Transverse colon (tissue), 4 donors: ENCODE data around the gene LRP1B. TPM values are rescaled to one million over a fixed set of nuclear protein-coding genes. Genes with fewer than 3 reads are reported as not detected.

Experiments
- DNase-seq: peaks from one replicate; pipeline ENCODE4 v3.0.0-alpha.2; 2019
- H3K27ac ChIP-seq, 4 donors: fragments of 200-600 bp; sonication (generic); 2 replicates each; pipeline ENCODE4 v1.5.1; 2016 to 2018; ENCODE audit warnings: inconsistent platforms in 4 of 4
- H3K27me3 ChIP-seq: fragments of 200-600 bp; sonication (generic); 2 replicates; pipeline ENCODE4 v1.5.1; 2017; ENCODE audit warnings: inconsistent platforms
- H3K36me3 ChIP-seq, 4 donors: fragments of 200-600 bp; sonication (generic); 2 replicates each; pipeline ENCODE4 v1.5.1; 2017 to 2019; ENCODE audit warnings: inconsistent platforms in 4 of 4
- H3K4me1 ChIP-seq, 4 donors: fragments of 200-600 bp; sonication (generic); 2 replicates each; pipeline ENCODE4 v1.5.1; 2017 to 2020; ENCODE audit warnings: inconsistent platforms in 4 of 4
- H3K4me3 ChIP-seq, 4 donors: fragments of 200-600 bp; sonication (generic); 1 replicate in 1 of 4; 2 replicates in 3 of 4; pipeline versions ENCODE4 v1.5.1 to v1.6.1; 2017 to 2019; ENCODE audit warnings: inconsistent platforms in 4 of 4
- H3K9me3 ChIP-seq, 2 donors: fragments of 200-600 bp; sonication (generic); 2 replicates each; pipeline ENCODE4 v1.5.1; 2017 to 2019; ENCODE audit warnings: inconsistent platforms in 2 of 2
- CTCF ChIP-seq, 5 experiments: fragments of 200-600 bp in 3 of 5; fragments of 450-650 bp in 2 of 5; sonication (generic) in 3 of 5; IDR thresholded peaks; 1 replicate in 2 of 5; 2 replicates in 3 of 5; pipeline ENCODE4 v1.5.1; 2016 to 2017; ENCODE audit warnings: antibody characterized with exemption in 5 of 5, inconsistent platforms in 3 of 5, mild to moderate bottlenecking in 2 of 5, moderate library complexity in 1 of 5
- EP300 ChIP-seq: sonication (generic); formaldehyde crosslinking; IDR thresholded peaks from one replicate; pipeline ENCODE4 v1.6.1; 2017; ENCODE audit warnings: antibody characterized with exemption, low read depth
- POLR2A ChIP-seq: fragments of 450-650 bp; IDR thresholded peaks from one replicate; pipeline ENCODE4 v1.6.1; 2016; ENCODE audit warnings: antibody characterized with exemption, mild to moderate bottlenecking, moderate library complexity
- POLR2AphosphoS5 ChIP-seq, 3 donors: sonication (generic); formaldehyde crosslinking; IDR thresholded peaks; one replicate each; pipeline ENCODE4 v1.6.1; 2016; ENCODE audit warnings: antibody characterized with exemption in 3 of 3
- WGBS, 2 donors: methylation state at CpG; one replicate each; pipeline ENCODE4 v1.1.5; 2018; ENCODE audit warnings: low coverage in 1 of 2; 5-methylcytosine and 5-hydroxymethylcytosine counted together
- in situ Hi-C, 4 donors: fragments of 200-750 bp; cut with MboI; loops; one replicate each; pipeline versions ENCODE4 v1.15.0 to v1.15.1; 2017; ENCODE audit warnings: low sequenced_read_pairs in 3 of 4, low pct_ligation_motif_present in 1 of 4, low pct_unique_long_range_greater_than_20kb in 1 of 4
- intact Hi-C: fragments of 100-400 bp; cut with DNase I; formaldehyde crosslinking; loops from one replicate; pipeline ENCODE4 v1.15.1; 2023; ENCODE audit warnings: low total_unique reads
- total RNA-seq, 4 donors: library from RNA; depleted of rRNA; stranded (reverse); fragments of >200 nt; gene quantifications; one replicate each; pipeline ENCODE4 v1.1.0, GENCODE V29; 2016

The LRP1B gene
- total RNA-seq, 4 donors from 2014 or later, result 0.48 to 5.4 (median 0.82) TPM; not detected in 1

- TF ChIP-seq POLR2AphosphoS5 (IDR thresholded peaks at IDR 0.05) (no peak), POLR2A (no peak), EP300 (no peak), CTCF (IDR thresholded peaks at IDR 0.05) (no peak)
- DNase-seq, result no peak
- no peak overlapping the region for H3K27ac ChIP-seq
- in situ Hi-C loops, result no loop called here
- no peaks in the 10 kb centered on the region for H3K27me3 ChIP-seq
- intact Hi-C loops, result no loop called here
- WGBS, 2 donors, result 80 to 89% methylated on average over 1 to 3 of the region's 3 CpGs
- H3K4me3 ChIP-seq, result no peak overlapping the region
- no peaks in the 10 kb centered on the region for H3K36me3 ChIP-seq
- no peaks in the 10 kb centered on the region for H3K9me3 ChIP-seq
- H3K4me1 ChIP-seq, result no peaks in the 10 kb centered on the region
Measured at GRCh38 chr2:141316606-141317005, 814.2 kb downstream of the LRP1B start.

- 38 to 55% methylated on average over 3 of the region's 3 CpGs for WGBS, 2 donors
- no peak overlapping the region for H3K4me3 ChIP-seq
- no peaks in the 10 kb centered on the region for H3K9me3 ChIP-seq
- no peaks in the 10 kb centered on the region for H3K36me3 ChIP-seq
- in situ Hi-C loops, result no loop called here
- intact Hi-C loops, result no loop called here
- no peaks in the 10 kb centered on the region for H3K27me3 ChIP-seq
- no peak overlapping the region for H3K27ac ChIP-seq
- no peak for TF ChIP-seq EP300
- no peak for TF ChIP-seq CTCF (IDR thresholded peaks at IDR 0.05)
- TF ChIP-seq POLR2AphosphoS5 (IDR thresholded peaks at IDR 0.05), result no peak
- no peak for TF ChIP-seq POLR2A
- H3K4me1 ChIP-seq, result no peaks in the 10 kb centered on the region
- DNase-seq, result no peak
Measured at GRCh38 chr2:141316103-141316502, 814.7 kb downstream of the LRP1B start.

- Histone ChIP-seq H3K4me3 (no peak overlapping the region), H3K27me3 (no peaks in the 10 kb centered on the region), H3K36me3 (no peaks in the 10 kb centered on the region), H3K4me1 (no peaks in the 10 kb centered on the region), H3K27ac (no peak overlapping the region), H3K9me3 (no peaks in the 10 kb centered on the region)
- DNase-seq, result no peak
- in situ Hi-C loops, result no loop called here
- TF ChIP-seq POLR2AphosphoS5 (IDR thresholded peaks at IDR 0.05), result no peak
- TF ChIP-seq CTCF (IDR thresholded peaks at IDR 0.05), result no peak
- no peak for TF ChIP-seq EP300
- 87 to 94% methylated on average over 4 of the region's 4 CpGs for WGBS, 2 donors
- intact Hi-C loops, result no loop called here
Measured at GRCh38 chr2:141313972-141314371, 816.8 kb downstream of the LRP1B start.

GRCh38 chr2:141311430-141311829 is 819.4 kb downstream of the LRP1B start:
- Histone ChIP-seq H3K4me1 (no peaks in the 10 kb centered on the region), H3K36me3 (no peaks in the 10 kb centered on the region), H3K4me3 (no peak overlapping the region), H3K27ac (no peak overlapping the region), H3K27me3 (no peaks in the 10 kb centered on the region), H3K9me3 (no peaks in the 10 kb centered on the region)
- in situ Hi-C loops (no loop called here), intact Hi-C loops (no loop called here)
- no peak for DNase-seq
- no peak for TF ChIP-seq CTCF (IDR thresholded peaks at IDR 0.05)
- TF ChIP-seq POLR2AphosphoS5 (IDR thresholded peaks at IDR 0.05), result no peak
- no peak for TF ChIP-seq EP300
- no peak for TF ChIP-seq POLR2A
